K562 (cell line): Measurements from ENCODE around the gene LGI4. TPM values are rescaled to one million over a fixed set of nuclear protein-coding genes. Genes with fewer than 3 reads are reported as not detected.
A peak's percentile ranks its signal among the peaks of the same experiment; 100 is the strongest.

ENCODE experiments used
- ATAC-seq: fragments of 200-7000 bp; cut with Tn5 transposase; 3 replicates; pipeline ENCODE4 v1.9.1; 2020; ENCODE audit warnings: moderate library complexity
- BruUV-seq: library from RNA; stranded (reverse); fragments of 400-500 nt; replicated peaks from 2 replicates; lab custom pipeline; 2021; lab: Mats Ljungman, UMichigan
- CTCF ChIA-PET: fragments of 300-600 bp; formaldehyde crosslinking; extraction: SDS; loops from one replicate; lab custom pipeline; 2021; ENCODE audit warnings: low intra/inter-chr PET ratio; lab: Yijun Ruan, JAX
- POLR2A ChIA-PET: fragments of 300-600, 350-650 bp; sonication (Branson Sonifier 250); formaldehyde crosslinking; extraction: SDS; loops from one replicate; lab custom pipeline; 2021; ENCODE audit warnings: antibody characterized with exemption, inconsistent platforms; lab: Yijun Ruan, JAX
- DNase-seq, 4 experiments: peaks; one replicate each; pipeline versions ENCODE4 v3.0.0 to v3.0.0-alpha.2; 2011 to 2018; ENCODE audit warnings: low spot score in 3 of 4, mixed read lengths in 3 of 4; ENCODE audit errors: extremely low read depth in 1 of 4
- FAIRE-seq: peaks from 2 replicates; lab custom pipeline; 2011; peaks lifted over from hg19 to GRCh38; lab: Jason Lieb, UNC
- H2AFZ ChIP-seq: 2 replicates; pipeline ENCODE4 v1.6.0; 2011; ENCODE audit warnings: low read depth, low read length, control low read depth, inconsistent platforms
- H3K27ac ChIP-seq: fragments of 200-600 bp; 3 replicates; pipeline ENCODE4 v1.8.0; 2011; ENCODE audit warnings: low read depth, mild to moderate bottlenecking, control low read depth, inconsistent platforms, low read length, moderate library complexity, mixed read lengths; ENCODE audit errors: extremely low read depth
- H3K27me3 ChIP-seq, 2 experiments: fragments of 300-600 bp in 1 of 2; 2 replicates in 1 of 2; 3 replicates in 1 of 2; pipeline versions ENCODE4 v1.6.0 to v1.8.0; 2011; ENCODE audit warnings: inconsistent platforms in 2 of 2, low read length in 2 of 2, mild to moderate bottlenecking in 1 of 2, mixed read lengths in 1 of 2, moderate library complexity in 1 of 2; ENCODE audit not compliant: control insufficient read depth in 2 of 2, insufficient read depth in 2 of 2
- H3K36me3 ChIP-seq: fragments of 300-600 bp; 3 replicates; pipeline ENCODE4 v1.8.0; 2011; ENCODE audit warnings: mild to moderate bottlenecking, low read length, inconsistent platforms; ENCODE audit not compliant: control insufficient read depth, insufficient read depth
- H3K4me1 ChIP-seq, 2 experiments: fragments of 200-600 bp in 1 of 2; replicated peaks in 1 of 2; 2 replicates in 1 of 2; 3 replicates in 1 of 2; pipeline versions ENCODE4 v1.5.1 to v1.8.0; 2011; ENCODE audit warnings: inconsistent platforms in 2 of 2, low read length in 2 of 2, mild to moderate bottlenecking in 1 of 2, mixed read lengths in 1 of 2, moderate library complexity in 1 of 2; ENCODE audit not compliant: control insufficient read depth in 2 of 2, insufficient read depth in 2 of 2
- H3K4me2 ChIP-seq: 2 replicates; pipeline ENCODE4 v1.6.1; 2011; ENCODE audit warnings: low read length, control low read depth, inconsistent platforms, mixed read lengths; ENCODE audit not compliant: insufficient read depth
- H3K4me3 ChIP-seq: fragments of 200-600 bp; sonication (generic), shearing (Covaris generic); 2 replicates; pipeline ENCODE4 v1.5.1; 2016; ENCODE audit warnings: control low read depth, inconsistent platforms
- H3K79me2 ChIP-seq: fragments of 200-600 bp; 3 replicates; pipeline ENCODE4 v1.8.0; 2011; ENCODE audit warnings: low read length, inconsistent platforms; ENCODE audit not compliant: control insufficient read depth, insufficient read depth
- H3K9ac ChIP-seq, 2 experiments: 2 replicates each; pipeline versions ENCODE4 v1.6.0 to v1.6.1; 2011; ENCODE audit warnings: low read depth in 2 of 2, low read length in 2 of 2, control low read depth in 1 of 2, inconsistent platforms in 1 of 2, mild to moderate bottlenecking in 1 of 2, mixed read lengths in 1 of 2; ENCODE audit not compliant: insufficient read depth in 1 of 2
- H3K9me1 ChIP-seq: one replicate; pipeline ENCODE4 v1.6.0; 2011; ENCODE audit warnings: inconsistent platforms, mild to moderate bottlenecking, low read length, moderate library complexity; ENCODE audit not compliant: control insufficient read depth, insufficient read depth
- H3K9me3 ChIP-seq: replicated peaks from 2 replicates; pipeline ENCODE4 v1.5.1; 2011; ENCODE audit warnings: low read depth, low read length, inconsistent platforms; ENCODE audit not compliant: control insufficient read depth, insufficient read depth
- H4K20me1 ChIP-seq: replicated peaks from 2 replicates; pipeline ENCODE4 v1.6.1; 2011; ENCODE audit warnings: low read length, inconsistent platforms, mixed read lengths; ENCODE audit not compliant: control insufficient read depth, insufficient read depth
- BRD4 ChIP-seq: fragments of 200-600 bp; sonication (generic); IDR thresholded peaks from 2 replicates; pipeline ENCODE4 v1.6.1; 2017; ENCODE audit warnings: inconsistent platforms
- CLOCK ChIP-seq: fragments of 250-450 bp; sonication (Bioruptor Pico); IDR thresholded peaks from 2 replicates; pipeline ENCODE4 v1.4.0; 2020; ENCODE audit warnings: mild to moderate bottlenecking, moderate library complexity, borderline replicate concordance
- CUX1 ChIP-seq: fragments of 200-800 bp; sonication (Bioruptor generic); IDR thresholded peaks from 2 replicates; pipeline ENCODE4 v1.6.1; 2016; ENCODE audit warnings: missing genetic modification characterization, missing compliant biosample characterization
- GTF2E2 ChIP-seq: fragments of 200-800 bp; sonication (Bioruptor generic); IDR thresholded peaks from 2 replicates; pipeline ENCODE4 v1.6.1; 2016; ENCODE audit warnings: missing genetic modification characterization, missing compliant biosample characterization
- HSF4 ChIP-seq: fragments of 250-450 bp; sonication (Bioruptor Pico); IDR thresholded peaks from 2 replicates; pipeline ENCODE4 v2.1.2; 2022; ENCODE audit warnings: mild to moderate bottlenecking, moderate library complexity, borderline replicate concordance
- IRF2 ChIP-seq: sonication (generic); formaldehyde crosslinking; IDR thresholded peaks from 2 replicates; pipeline ENCODE4 v1.8.1; 2022; ENCODE audit warnings: mild to moderate bottlenecking, missing genetic modification reagents
- RBM15 ChIP-seq: fragments of 200-400 bp; formaldehyde crosslinking; IDR thresholded peaks from 2 replicates; pipeline ENCODE4 v1.6.1; 2018; ENCODE audit warnings: mild to moderate bottlenecking, low read length, moderate library complexity; ENCODE audit not compliant: insufficient read depth
- RBM34 ChIP-seq: fragments of 200-400 bp; formaldehyde crosslinking; IDR thresholded peaks from 2 replicates; pipeline ENCODE4 v1.6.1; 2018; ENCODE audit warnings: low read length, borderline replicate concordance; ENCODE audit not compliant: insufficient read depth
- RUNX1 ChIP-seq: sonication (generic); IDR thresholded peaks from 2 replicates; pipeline ENCODE4 v1.6.1; 2016; ENCODE audit warnings: antibody characterized with exemption, low read depth
- SMARCA5 ChIP-seq: fragments of 450-650 bp; IDR thresholded peaks from 2 replicates; pipeline ENCODE4 v1.6.1; 2016
- SMARCE1 ChIP-seq: fragments of 450-650 bp; IDR thresholded peaks from 2 replicates; pipeline ENCODE4 v1.7.1; 2016; ENCODE audit warnings: mild to moderate bottlenecking
- SNRNP70 ChIP-seq: fragments of 200-400 bp; formaldehyde crosslinking; optimal IDR thresholded peaks from 2 replicates; pipeline ENCODE3; 2017; ENCODE audit warnings: low read depth, low read length
- ZBTB8A ChIP-seq: fragments of 450-650 bp; IDR thresholded peaks from 2 replicates; pipeline ENCODE4 v1.6.1; 2018; ENCODE audit warnings: mild to moderate bottlenecking, moderate library complexity; ENCODE audit not compliant: partially characterized antibody
- ZNF134 ChIP-seq: fragments of 250-450 bp; sonication (Bioruptor Pico); conservative IDR thresholded peaks from 2 replicates; pipeline ENCODE4 v1.4.0; 2020
- ZNF347 ChIP-seq: fragments of 450-650 bp; formaldehyde crosslinking; IDR thresholded peaks from 2 replicates; pipeline ENCODE4 v1.4.0; 2020; ENCODE audit warnings: low read depth, mild to moderate bottlenecking, moderate library complexity
- WGBS: fragments of 100-300 bp; shearing (Covaris generic); methylation state at CpG from one replicate; pipeline ENCODE4 v1.1.6; 2016; ENCODE audit warnings: low coverage, mixed read lengths; ENCODE audit not compliant: insufficient coverage; ENCODE audit errors: missing lambda C conversion rate; 5-methylcytosine and 5-hydroxymethylcytosine counted together
- in situ Hi-C: fragments of 300-500 bp; cut with MboI; formaldehyde crosslinking; loops from 4 replicates; pipeline ENCODE4 v1.15.0; 2018; ENCODE audit warnings: inconsistent platforms, mixed read lengths
- intact Hi-C: fragments of 100-400 bp; cut with micrococcal nuclease; formaldehyde crosslinking; loops from 2 replicates; pipeline ENCODE4 v1.14.2; 2022
- polyA plus RNA-seq, 8 experiments: library from polyadenylated mRNA; depleted of rRNA in 4 of 8; stranded (reverse) in 5 of 8; unstranded in 3 of 8; fragments of >200 nt; fragmentation: Nextera tagmentation in 2 of 8; fragmentation: Illumina TruSeq in 1 of 8; extraction: Ambion mirVana in 2 of 8; extraction: Trizol in 1 of 8; gene quantifications; 2 replicates each; pipeline versions ENCODE4 v1.2.1 to v1.2.3, GENCODE V29; 2011 to 2014; ENCODE audit warnings: inconsistent platforms in 1 of 8, missing spikeins in 1 of 8
- total RNA-seq, 7 experiments: library from RNA; depleted of rRNA in 6 of 7; stranded (reverse); fragments of >200 nt in 6 of 7; fragmentation: Illumina TruSeq in 2 of 7; extraction: Trizol in 2 of 7; gene quantifications; 2 replicates each; pipeline versions ENCODE4 v1.2.1 to v1.2.3, GENCODE V29; 2011 to 2021; ENCODE audit warnings: low replicate concordance in 1 of 7

The LGI4 gene
- total and polyA plus RNA-seq, 9 of the 15 experiments (the other 6 are each of a cell fraction or from before 2014, with no cell fraction given) = 0.14 to 0.30 (median 0.24) TPM; not detected in 4

- Histone ChIP-seq H3K9ac (peak overlapping the region; percentile 89 to 96), H2AFZ (no peak overlapping the region), H3K4me1 (peaks cover 13 to 44% of the 10 kb centered on the region in 2 experiments; a peak in 4 of 5 replicates), H4K20me1 (no peaks in the 10 kb centered on the region), H3K36me3 (peaks cover 57% of the 10 kb centered on the region), H3K27me3 (no peaks in the 10 kb centered on the region), H3K9me1 (no peaks in the 10 kb centered on the region), H3K27ac (peak overlapping the region; percentile 95; the same call in 2 of the 3 replicates), H3K79me2 (peaks cover 51% of the 10 kb centered on the region), H3K9me3 (no peaks in the 10 kb centered on the region), H3K4me3 (peak overlapping the region; percentile 92), H3K4me2 (peak overlapping the region; percentile 95)
- DNase-seq (no peak), ATAC-seq (no peak), FAIRE-seq (peak; percentile 67)
- POLR2A ChIA-PET = interaction anchor here (0.6 kb wide), 1 partner anchor 520 kb away, joined by 3 read pairs; no protein-coding TSS in a partner anchor
- WGBS = 28% methylated on average over 6 of the region's 6 CpGs
- in situ Hi-C loops = no loop called here
- TSS peak; percentile 46 for BruUV-seq
- CTCF ChIA-PET = no interaction called here
- intact Hi-C loops = loop anchor here (5.0 kb wide), 1 partner anchor 111 kb away; the partner anchor contains the start of gene USF2
- peak; percentile 61; the same call in 1 of the 2 replicates for TF ChIP-seq SMARCA5
- no peak for TF ChIP-seq ZBTB8A
- TF ChIP-seq CLOCK (CRISPR knock-in tag) = no peak
- no peak for TF ChIP-seq ZNF134 (CRISPR knock-in tag)
- no peak for TF ChIP-seq IRF2
- no peak for TF ChIP-seq HSF4 (CRISPR knock-in tag)
- TF ChIP-seq GTF2E2 (tag) = no peak
- TF ChIP-seq RBM15 = no peak
- no peak for TF ChIP-seq BRD4
- TF ChIP-seq SMARCE1 = no peak
- no peak for TF ChIP-seq RBM34
- TF ChIP-seq SNRNP70 = no peak
- no peak for TF ChIP-seq ZNF347 (CRISPR knock-in tag)
- no peak for TF ChIP-seq CUX1
- TF ChIP-seq RUNX1 = no peak
Measured at GRCh38 chr19:35155981-35156672, 21.3 kb upstream of the LGI4 start.
